Psoas muscle (tissue), 8 donors: ENCODE results near the gene PIGM. TPM values are rescaled to one million over a fixed set of nuclear protein-coding genes. Genes with fewer than 3 reads are reported as not detected.
A peak's percentile ranks its signal among the peaks of the same experiment; 100 is the strongest.

Experiments used
- ATAC-seq, 4 donors: fragments of 200-7000 bp; cut with Tn5 transposase; one replicate each; pipeline ENCODE4 v1.9.1; 2020; ENCODE audit warnings: moderate library complexity in 3 of 4, mild to moderate bottlenecking in 2 of 4
- DNase-seq, 2 donors: peaks; one replicate each; pipeline ENCODE4 v3.0.0-alpha.2; 2020
- H3K27ac ChIP-seq: fragments of 200-600 bp; one replicate; pipeline ENCODE4 v1.8.0; 2022
- H3K27me3 ChIP-seq, 3 donors: fragments of 200-600 bp in 1 of 3; one replicate each; pipeline versions ENCODE4 v1.6.1 to v1.8.0; 2013 to 2022; ENCODE audit warnings: low read length in 2 of 3, mild to moderate bottlenecking in 2 of 3, moderate library complexity in 1 of 3; ENCODE audit not compliant: insufficient read depth in 3 of 3
- H3K36me3 ChIP-seq, 2 donors: fragments of 200-600 bp in 1 of 2; one replicate each; pipeline versions ENCODE4 v1.6.1 to v1.8.0; 2013 to 2022; ENCODE audit warnings: low read depth in 1 of 2, mild to moderate bottlenecking in 1 of 2, moderate library complexity in 1 of 2; ENCODE audit not compliant: insufficient read depth in 1 of 2
- H3K4me1 ChIP-seq: fragments of 200-600 bp; one replicate; pipeline ENCODE4 v1.8.0; 2022
- H3K4me3 ChIP-seq: fragments of 200-600 bp; one replicate; pipeline ENCODE4 v1.8.0; 2022; ENCODE audit warnings: mild to moderate bottlenecking
- H3K9me3 ChIP-seq: fragments of 200-600 bp; one replicate; pipeline ENCODE4 v1.8.0; 2022
- CTCF ChIP-seq: fragments of 200-600 bp; IDR thresholded peaks from one replicate; pipeline ENCODE4 v1.8.0; 2022; ENCODE audit warnings: antibody characterized with exemption
- WGBS, 3 donors: extraction: QIAGEN DNeasy Blood & Tissue Kit; methylation state at CpG; one replicate each; pipeline versions ENCODE4 v1.1.6 to v1.1.7; 2013; 5-methylcytosine and 5-hydroxymethylcytosine counted together
- intact Hi-C, 2 donors: fragments of 100-400 bp; cut with DNase I; formaldehyde crosslinking; loops; one replicate each; pipeline versions ENCODE4 v1.11.0 to v1.14.2; 2022
- polyA plus RNA-seq, 3 donors: library from polyadenylated mRNA; stranded (reverse); fragments of 200-250 nt; gene quantifications; one replicate each; pipeline ENCODE4 v1.2.3, GENCODE V29; 2013
- total RNA-seq, 4 donors: library from RNA; stranded (reverse); fragmentation: NEBNext Ultra II Directional in 2 of 4; extraction: Animal tissue kit (Norgen Biotek cat#: 25700) in 2 of 4; gene quantifications; one replicate each; pipeline versions ENCODE4 v1.2.1 to v1.2.4, GENCODE V29; 2021 to 2023
- donor health status: healthy with polysubstance abuse.
- donor health status: DM: no; HTN: no; CAD: no; lungs with moderate emphysema.
- donor health status: Bipolar disorder and iron deficiency.
- donor health status: healthy.
- donor health status: DM: yes; HTN: yes; CAD: no.
- donor health status: DM: no; HTN: no; CAD: no.
- donor health status: DM: no; HTN: no; CAD: no.
- donor health status: DM: yes; HTN: yes; CAD: no.

PIGM gene
- total and polyA plus RNA-seq, 7 donors = 0.66 to 1.5 (median 1.4) TPM

- intact Hi-C loops = no loop called here
- Histone ChIP-seq H3K9me3 (no peaks in the 10 kb centered on the region), H3K27ac (no peak overlapping the region), H3K27me3 (no peaks in the 10 kb centered on the region), H3K4me3 (no peak overlapping the region), H3K4me1 (peaks cover 6% of the 10 kb centered on the region), H3K36me3 (no peaks in the 10 kb centered on the region)
- ATAC-seq (no peak), DNase-seq (no peak)
- TF ChIP-seq CTCF = no peak
- WGBS, 3 donors = 88 to 89% (median 89%) methylated on average over 5 of the region's 5 CpGs
Measured at GRCh38 chr1:160071289-160071688, 39.5 kb upstream of the PIGM start.

GRCh38 chr1:160070243-160071163 lies 38.7 kb upstream of the PIGM start:
- DNase-seq (peak; percentile 84 to 85), ATAC-seq (peak; percentile 87 to 97 (median 90))
- intact Hi-C loops = no loop called here
- Histone ChIP-seq H3K4me1 (peaks cover 6% of the 10 kb centered on the region), H3K4me3 (peak overlapping the region; percentile 74), H3K27ac (no peak overlapping the region), H3K36me3 (no peaks in the 10 kb centered on the region), H3K27me3 (no peaks in the 10 kb centered on the region), H3K9me3 (no peaks in the 10 kb centered on the region)
- 3% methylated on average over 45 to 46 of the region's 46 CpGs for WGBS, 3 donors
- TF ChIP-seq CTCF = no peak

- ATAC-seq = peak; percentile 7 to 63 (median 58)
- H3K27ac ChIP-seq = no peak within 1 kb of the TSS
- 13 to 21% (median 17%) methylated on average over 23 to 32 of the region's 32 CpGs for WGBS, 3 donors
Measured at GRCh38 chr1:160069460-160070231, 37.9 kb upstream of the PIGM start, which contains the start of gene KCNJ10. KCNJ10 (minus strand) TSS chr1:160070160; CDS start chr1:160042532, 27,628 bp downstream.

GRCh38 chr1:160068225-160068624 lies 36.4 kb upstream of the PIGM start:
- Histone ChIP-seq H3K36me3 (no peaks in the 10 kb centered on the region), H3K4me1 (peaks cover 6% of the 10 kb centered on the region), H3K27ac (no peak overlapping the region), H3K9me3 (no peaks in the 10 kb centered on the region), H3K4me3 (no peak overlapping the region), H3K27me3 (no peaks in the 10 kb centered on the region)
- 53 to 68% (median 59%) methylated on average over 4 to 5 of the region's 5 CpGs for WGBS, 3 donors
- no peak for TF ChIP-seq CTCF
- intact Hi-C loops = no loop called here
- DNase-seq (no peak), ATAC-seq (no peak)

More at GRCh38 chr1:160069460-160070231, 37.9 kb upstream of the PIGM start, which contains the start of gene KCNJ10:
- H3K27me3 ChIP-seq = no peaks in the 10 kb centered on the region
- no peak for DNase-seq
- intact Hi-C loops = no loop called here
- peaks cover 6% of the 10 kb centered on the region for H3K4me1 ChIP-seq
- peak within 1 kb of the TSS; percentile 74 for H3K4me3 ChIP-seq
- no peaks in the 10 kb centered on the region for H3K36me3 ChIP-seq
- no peak for TF ChIP-seq CTCF
- H3K9me3 ChIP-seq = no peaks in the 10 kb centered on the region
